Stimulated activated CD4-positive, alpha-beta T cell treated with anti-CD3 and anti-CD28 coated beads, Interleukin-1b, Interleukin-23, amount 100 ng/mL, for 1 hour (primary cell): Measurements from ENCODE around the gene DSP.

Source experiments
- DNase-seq, 2 donors: peaks; one replicate each; pipeline ENCODE4 v3.0.0-alpha.2; 2020; ENCODE audit warnings: low read depth in 2 of 2

DSP gene

GRCh38 chr6:7534192-7534591 lies 7.3 kb upstream of the DSP start:
- no peak for DNase-seq

DNA sequence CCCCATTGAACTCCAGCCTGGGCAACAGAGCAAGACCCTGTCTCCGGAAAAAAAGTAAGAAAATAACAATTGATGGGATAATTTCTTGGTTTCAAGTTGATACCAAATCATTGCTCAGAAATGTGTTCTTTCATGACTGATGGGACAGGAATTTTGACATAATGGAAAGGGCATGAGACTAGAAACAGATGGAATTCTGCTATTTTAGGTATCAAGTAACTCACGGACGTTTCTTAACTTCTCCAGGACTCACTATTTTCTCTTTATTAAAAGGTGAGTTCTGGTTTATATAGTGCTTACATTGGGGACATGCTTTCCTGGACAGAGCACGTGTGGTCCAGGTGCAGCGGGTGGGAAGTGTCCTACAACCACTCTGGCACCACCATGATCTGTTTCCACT lies 6.0 kb upstream of the DSP start:
- no peak for DNase-seq

DNA sequence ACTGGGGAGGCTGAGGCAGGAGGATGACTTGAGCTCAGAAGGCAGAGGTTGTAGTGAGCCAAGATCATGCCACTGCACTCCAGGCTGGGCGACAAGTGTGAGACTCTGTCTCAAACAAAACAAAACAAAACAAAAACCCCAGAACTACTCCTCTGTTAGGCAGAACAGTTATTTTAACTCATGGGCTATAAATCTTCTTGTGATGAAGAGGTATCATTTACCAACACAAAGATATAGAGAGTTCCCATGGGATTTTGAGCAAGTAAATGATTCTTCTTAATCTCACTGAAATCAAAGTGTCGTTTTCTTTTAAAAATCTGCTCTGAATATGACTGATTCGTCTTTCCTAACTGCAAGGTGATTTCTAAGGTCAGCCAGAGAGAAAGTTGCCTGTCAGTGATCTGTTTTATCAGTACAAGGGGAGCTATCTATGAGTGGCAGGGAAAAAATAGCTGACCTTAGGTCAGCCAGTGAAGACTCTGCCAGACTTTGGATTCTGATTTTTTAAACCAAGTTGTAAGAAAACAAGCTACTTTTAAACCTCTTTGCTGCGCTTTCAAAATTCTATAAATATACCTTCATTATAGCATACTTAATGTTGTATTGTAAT lies 3.8 kb upstream of the DSP start:
- DNase-seq = no peak

DNA sequence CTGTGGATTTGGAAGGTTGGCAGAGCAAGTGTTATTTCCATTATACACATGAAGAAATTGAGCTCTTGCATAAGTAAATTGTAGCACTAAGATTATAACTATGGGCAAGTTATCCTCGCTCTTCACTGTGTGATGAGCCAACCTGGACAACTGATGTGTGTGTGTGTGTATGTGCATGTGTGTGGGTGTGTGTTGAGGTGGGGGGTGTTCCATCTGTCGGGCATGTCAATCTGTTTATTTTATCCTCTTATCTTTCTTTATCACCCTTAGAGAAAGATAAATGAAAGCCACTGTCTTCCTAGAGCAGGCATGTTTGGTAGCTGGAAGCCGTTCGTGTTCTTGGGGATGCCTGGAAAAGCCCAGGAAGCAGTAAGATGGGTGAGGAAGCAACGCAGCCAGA lies 3.0 kb upstream of the DSP start:
- no peak for DNase-seq

DNA sequence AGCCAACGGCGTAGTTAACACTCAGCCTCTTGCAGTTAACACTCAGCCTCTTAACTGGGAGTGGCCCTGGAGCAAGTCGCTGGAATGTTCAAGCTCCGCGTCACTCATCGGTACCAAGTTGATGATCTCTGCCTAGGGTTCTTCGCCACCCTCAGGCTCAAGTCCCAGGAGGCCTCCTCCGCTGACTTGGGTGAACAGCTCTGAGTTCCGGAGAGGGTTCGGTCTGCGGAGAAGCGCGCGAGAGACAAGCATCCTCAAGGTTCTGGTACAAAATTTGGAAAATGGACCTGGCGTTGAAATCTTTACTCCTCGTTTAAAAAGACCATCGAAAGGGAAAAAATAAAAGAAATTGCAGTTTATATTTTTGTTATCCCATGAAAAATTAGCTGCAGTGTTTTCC lies 876 bp upstream of the DSP start:
- no peak for DNase-seq

DNA sequence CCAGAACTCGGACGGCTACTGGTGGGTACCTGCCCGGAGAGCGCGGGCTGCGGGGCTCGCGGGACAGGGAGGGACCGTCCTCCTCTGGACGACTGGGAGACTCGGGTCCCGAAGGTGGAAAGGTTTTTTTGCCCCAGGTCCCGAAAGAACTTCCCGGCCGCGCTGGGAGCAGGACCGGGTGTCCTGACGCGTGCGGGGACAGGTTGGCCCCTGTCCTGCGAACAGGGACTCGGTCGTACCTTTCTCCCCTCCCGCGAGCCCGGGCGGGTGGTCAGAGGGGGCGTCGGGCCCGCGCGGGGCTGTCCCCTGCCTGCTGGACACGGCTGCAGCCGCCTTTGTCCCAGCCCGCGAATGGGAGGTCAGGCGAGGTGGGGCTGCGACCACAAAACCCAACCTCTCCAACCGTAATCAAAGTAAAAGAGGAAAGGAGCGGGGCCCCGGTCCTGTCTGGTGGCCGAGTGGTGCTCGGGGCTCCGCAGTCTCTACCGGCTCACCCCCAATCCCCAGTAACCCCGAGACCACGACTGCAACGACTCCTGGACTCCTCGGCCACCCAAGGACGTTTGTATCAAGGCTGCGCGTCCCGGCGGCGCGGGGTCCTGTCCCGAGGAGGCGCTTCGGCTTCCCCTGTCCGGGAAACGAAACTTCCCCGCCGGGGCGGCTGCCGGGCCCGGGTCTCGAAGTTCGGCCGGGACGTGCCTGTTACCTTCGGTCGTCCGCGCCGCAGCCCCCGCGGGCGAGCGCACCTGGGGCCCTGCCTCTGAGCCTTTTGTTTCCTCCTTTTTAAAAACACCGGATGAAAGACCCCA lies 798 bp downstream of the DSP start:
- DNase-seq = no peak

- DNase-seq = no peak
These were observed 1.6 kb downstream of the DSP start for GRCh38 chr6:7542874-7543624.

- DNase-seq = no peak
These were observed 2.4 kb downstream of the DSP start for GRCh38 chr6:7543789-7544424.

GRCh38 chr6:7544597-7544996 lies 3.1 kb downstream of the DSP start:
- no peak for DNase-seq

DNA sequence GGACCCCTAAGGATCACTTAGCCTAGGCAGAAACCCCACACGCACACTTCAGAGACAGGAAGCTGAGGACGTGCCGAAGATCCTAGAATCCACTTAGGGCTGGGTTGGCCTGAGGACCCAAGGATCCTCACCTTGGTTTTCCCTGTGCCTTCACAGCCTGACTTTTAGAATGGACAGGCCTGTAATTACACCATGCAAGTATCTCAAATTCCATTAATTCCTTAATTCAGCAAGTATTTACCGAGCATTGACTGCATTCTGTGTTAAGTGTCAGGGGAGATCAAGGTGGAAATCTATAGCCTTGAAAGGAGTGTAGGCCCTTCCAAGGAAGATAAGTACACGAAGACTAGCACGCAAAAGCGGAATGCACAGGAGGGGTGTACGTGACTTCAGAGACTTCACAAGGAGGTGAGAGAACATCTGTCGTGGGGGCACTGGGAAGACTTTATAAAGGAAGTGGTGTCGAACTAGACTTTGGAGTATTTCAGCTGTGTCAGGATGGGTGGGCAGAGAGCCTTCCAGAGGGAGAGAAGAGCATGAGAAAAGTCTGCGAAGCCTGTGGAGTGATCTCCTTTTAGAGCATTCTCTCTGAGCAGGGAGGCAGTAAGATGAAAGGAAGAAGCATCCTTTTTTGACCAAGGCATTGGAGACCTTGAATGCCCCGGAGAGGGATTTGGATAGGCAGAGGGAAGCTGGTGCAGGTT lies 4.0 kb downstream of the DSP start:
- DNase-seq = no peak

- DNase-seq = no peak
These were observed 4.5 kb downstream of the DSP start for GRCh38 chr6:7546020-7546369.

DNA sequence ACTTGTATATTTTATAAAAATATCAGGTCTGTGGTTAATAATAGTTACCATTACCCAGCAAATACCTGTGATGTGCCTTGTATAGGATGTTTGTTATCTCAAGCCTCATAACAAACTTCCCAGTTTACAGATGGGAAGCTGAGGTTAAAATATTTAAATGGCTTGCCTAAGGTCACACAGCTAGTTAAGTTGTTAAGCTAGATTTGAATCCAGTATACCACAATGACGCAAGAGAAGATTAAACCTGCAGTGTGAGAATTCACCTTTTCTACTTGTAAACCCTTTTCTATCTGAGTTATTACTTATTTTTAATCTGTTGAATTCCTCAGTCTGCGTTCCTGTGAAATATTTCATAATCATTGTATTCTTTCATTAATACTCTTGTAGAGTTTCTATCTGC lies 4.9 kb downstream of the DSP start:
- DNase-seq = no peak

DNA sequence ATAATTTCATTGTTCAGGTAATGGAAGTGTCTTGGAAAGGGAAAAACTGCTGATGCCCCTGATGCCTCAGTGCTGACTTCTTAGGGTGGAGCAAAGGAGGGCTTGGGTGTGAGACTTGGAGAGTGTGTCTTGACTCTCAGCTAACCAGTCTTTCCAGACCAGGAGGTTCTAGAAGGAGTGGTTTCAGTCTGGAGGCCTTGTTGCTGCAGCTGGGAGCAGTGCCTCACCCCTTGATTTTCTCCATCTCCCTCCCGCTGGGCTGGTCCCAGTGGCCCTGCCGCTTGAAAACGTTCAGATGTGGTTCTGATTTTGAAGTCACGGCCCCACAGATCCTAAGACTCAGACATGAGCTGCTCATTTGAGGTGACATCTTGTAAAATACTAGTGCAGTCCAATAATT lies 5.4 kb downstream of the DSP start:
- no peak for DNase-seq

GRCh38 chr6:7547315-7547714 lies 5.8 kb downstream of the DSP start:
- DNase-seq = no peak

DNA sequence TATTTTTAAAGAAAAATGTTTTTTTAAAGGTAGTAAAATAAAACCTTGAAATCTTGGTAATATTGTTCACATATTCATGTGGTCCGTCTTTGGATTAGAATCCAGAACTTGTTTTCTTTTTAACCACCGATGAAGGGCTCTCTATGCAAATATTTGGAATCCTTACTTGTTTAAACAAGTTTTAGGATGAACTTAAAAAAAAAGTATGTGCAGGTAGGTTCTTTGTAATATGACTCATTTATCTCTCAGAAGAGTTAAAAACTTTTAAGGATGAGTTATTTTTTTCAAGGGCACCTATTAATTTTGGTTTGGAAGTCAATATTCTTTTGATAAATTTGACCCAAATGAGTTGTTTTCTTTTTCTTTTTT lies 8.9 kb downstream of the DSP start:
- DNase-seq = no peak

GRCh38 chr6:7554533-7555275 lies 13.2 kb downstream of the DSP start:
- DNase-seq = no peak

DNA sequence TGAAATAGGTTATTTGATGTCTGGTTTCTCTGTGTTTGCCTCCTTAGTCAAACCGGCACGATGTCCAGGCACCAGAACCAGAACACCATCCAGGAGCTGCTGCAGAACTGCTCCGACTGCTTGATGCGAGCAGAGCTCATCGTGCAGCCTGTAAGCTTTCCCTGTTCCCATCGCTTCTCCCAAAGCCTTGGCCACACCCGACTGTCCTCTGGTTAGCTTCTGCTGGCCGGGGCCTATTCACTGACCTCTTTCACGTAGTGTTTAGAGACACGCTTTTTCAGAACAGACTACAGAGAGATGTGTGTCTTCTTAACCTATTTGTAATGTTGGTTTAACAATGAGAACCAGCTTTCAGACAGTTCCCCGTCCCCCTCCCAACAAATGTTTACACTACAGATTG lies 14.2 kb downstream of the DSP start:
- no peak for DNase-seq

DNA sequence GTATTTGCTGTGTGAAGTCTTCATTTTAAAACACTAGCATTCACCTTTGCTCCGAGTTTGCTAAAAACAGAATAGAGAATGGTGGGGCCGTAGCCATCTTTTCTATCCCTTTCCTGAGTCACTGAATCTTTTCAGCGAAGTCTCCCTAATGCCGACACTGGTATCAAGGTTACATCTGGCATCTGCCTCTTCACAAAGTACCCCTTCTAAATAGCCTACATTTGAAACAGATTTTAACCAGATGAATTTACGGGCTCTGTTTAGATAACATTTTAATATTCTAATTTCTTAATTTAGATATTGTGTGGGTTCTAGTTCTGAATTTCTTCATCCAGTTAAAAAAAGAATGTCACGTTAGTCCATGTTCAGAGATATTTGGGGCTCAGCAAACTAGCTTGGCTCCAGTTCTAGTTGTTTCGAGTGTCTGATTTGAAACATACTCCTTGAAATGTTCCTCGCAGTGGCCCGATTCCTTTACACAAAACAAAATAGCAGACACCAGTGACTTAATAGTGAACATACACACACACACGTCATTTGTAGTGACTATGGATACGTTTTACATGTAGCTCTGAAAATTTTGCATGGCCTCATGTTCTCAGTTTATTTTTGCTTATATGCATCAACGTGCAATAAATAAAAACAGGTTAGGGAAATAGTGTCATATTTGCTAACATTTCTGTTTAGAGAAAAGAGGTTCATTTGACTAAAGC lies 15.1 kb downstream of the DSP start:
- DNase-seq = no peak

- DNase-seq = no peak
These were observed 16.2 kb downstream of the DSP start for GRCh38 chr6:7557652-7558051.

GRCh38 chr6:7558781-7559180 lies 17.3 kb downstream of the DSP start:
- DNase-seq = no peak

- no peak for DNase-seq
These were observed 17.7 kb downstream of the DSP start for GRCh38 chr6:7559196-7559595.
